HG03460 (cell line): ENCODE measurements around the gene UBASH3B.
"Not testable (repeated sequence)": the region's sequence is repeated elsewhere in the genome, so short reads cannot be mapped to it uniquely, and the experiment has no call there.

Experiments
- ATAC-seq: cut with Tn5 transposase; IDR thresholded peaks from one replicate; pipeline ENCODE4 v1.9.1; 2021; ENCODE audit not compliant: unreplicated experiment

UBASH3B gene

DNA sequence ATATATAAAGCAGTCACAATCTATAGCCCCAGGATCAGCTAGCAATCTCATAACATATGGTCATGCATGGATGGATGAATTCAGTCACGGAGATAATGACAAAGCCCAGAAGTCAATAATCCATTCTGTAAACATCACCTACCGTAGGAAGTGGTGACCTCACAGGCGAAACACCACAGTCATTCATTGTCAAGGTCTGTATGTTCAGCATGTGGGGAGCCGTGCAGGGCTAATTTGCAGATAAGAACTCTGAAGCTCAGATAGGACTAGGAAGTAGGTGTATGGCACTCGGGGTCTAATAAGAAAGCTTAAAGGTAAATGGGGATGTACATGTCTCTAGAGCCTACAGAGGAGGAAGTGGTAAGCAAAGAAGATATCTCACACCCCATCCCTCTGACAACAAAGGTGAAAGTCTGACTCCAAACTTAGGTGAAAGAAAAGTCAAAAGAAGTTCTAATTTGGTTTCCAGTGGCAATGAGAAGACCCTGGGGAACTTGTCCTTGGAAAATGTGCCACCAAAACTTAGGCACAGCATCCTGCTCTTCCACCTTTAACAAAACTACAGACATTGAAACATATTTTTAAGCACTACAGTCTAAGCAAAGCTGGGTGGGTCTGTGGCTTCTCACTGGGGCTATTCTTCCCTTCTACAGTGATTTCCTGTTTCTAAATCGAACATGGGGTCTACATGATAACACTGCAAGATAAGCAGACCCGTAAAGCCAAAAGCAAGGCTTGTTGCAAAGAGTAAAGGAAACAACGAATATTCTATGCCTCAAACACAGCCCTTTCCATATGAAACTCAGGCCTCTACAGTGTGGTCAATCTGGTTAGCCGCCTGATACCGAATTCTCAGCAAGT is 188.0 kb downstream of the UBASH3B start:
- peak; percentile 70 for ATAC-seq

DNA sequence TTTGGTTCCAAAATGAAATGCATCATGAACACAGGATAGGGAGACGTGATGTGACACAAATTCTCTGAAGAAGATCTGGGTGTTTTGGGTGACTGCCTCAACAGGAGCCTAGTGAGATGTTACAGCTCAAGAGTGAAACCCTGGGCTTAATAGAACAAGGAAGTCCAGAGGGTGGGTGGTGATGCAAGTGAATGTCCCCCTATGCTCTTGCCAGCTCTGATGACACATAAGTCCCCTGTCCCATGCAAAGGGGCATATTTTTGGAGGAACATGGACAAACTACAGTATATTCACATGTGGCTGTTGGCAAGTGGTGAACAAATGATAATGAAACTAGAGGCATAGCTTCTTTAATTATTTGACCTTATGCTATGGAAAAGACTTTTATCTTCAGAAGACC is 191.9 kb downstream of the UBASH3B start:
- no peak for ATAC-seq

DNA sequence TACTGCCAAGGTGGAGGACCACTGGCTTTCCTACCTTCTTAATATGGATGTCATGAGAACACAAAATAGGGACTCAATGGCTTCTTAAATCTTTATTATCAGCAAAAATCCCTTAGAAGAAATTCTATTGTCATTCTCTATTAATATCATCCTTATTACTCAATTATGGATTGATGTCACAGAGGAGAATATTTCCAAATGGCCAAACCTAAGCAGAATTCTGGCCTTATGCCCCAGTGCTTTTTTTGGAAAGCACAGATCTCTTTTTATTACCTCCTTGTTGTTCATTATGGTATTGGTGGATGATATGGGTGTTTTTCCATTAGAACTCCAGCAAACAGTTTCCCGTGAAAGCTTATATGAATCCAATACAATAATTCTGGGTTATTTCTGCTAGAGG is 192.7 kb downstream of the UBASH3B start:
- no peak for ATAC-seq

DNA sequence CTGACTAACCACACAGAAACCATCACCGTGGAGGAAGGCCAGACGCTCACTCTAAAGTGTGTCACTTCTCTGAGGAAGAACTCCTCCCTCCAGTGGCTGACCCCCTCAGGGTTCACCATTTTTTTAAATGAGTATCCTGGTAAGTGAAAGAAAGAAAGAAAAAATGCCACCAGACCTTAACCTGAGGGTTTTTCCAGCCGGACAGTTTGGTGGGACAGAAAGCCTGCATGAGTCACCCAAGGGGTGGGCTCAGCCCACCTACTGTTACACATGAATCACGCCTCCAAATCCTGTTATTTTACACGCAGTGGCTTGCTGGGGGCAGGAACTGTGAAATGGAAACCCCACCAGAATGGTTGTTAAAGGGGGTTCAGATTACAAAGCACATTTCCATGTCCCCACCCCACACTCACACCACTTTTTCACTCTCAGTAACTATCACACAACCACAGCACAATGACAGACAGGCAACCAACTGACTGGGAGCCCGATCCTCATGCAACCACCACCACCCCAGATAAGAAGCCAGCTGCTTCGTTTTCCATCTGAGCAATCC is 194.6 kb downstream of the UBASH3B start:
- no peak for ATAC-seq

DNA sequence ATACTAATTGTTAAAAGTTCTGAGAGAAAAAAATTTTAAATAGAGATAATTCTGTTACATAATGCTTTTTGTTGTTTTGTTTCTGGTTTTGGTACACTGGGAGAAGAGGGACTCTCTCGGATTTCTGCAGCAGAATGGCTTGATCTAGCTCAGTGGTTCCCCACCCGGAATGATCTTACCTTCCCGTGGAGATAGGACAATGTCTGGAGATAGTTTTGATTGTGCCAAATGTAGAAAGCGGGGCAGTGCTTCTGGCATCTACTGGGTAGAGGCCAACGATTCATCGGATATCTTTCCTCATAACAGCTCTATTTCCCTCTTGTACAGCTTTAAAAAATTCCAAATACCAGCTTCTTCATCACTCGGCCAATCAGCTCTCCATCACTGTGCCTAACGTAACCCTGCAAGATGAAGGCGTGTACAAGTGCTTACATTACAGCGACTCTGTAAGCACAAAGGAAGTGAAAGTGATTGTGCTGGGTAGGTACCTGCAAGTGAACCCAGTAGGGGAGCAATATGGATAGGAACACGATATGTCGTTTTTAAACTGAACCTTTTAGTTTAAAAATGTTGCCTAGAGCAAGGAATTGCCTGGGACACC is 195.9 kb downstream of the UBASH3B start:
- ATAC-seq, result no peak

DNA sequence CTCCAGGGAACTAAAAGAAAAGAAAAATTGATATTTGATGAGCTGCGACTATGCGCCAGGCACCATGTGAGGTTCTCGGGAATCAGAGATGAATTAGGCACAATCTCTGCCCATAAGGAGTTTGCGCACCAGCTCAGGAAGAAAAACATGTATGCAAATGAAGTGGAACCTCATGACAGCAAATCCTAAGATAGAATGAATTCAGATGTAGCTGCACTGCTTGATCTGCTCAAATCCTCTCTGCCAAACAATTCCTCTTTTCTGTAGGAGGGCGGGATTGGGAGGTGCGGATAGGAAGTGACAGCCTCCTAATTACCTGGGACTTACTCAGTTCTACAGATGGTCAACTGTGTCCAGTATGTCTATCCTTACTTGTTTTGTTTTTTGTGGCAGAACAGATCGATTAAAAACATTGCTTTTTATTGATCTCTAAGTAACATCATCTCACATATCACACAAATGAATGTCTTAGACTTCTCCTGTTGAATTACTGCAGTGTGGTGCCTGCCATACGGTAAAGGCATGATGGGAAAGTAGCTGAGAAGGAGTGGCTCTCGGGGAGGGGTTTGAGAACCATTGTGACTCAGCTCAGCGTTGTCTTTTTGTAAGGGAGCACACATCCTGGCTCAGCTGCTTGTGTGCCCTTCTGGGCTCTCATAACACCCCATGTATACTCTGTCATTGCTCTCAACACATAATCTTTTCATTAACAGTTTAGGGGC is 196.7 kb downstream of the UBASH3B start:
- ATAC-seq, result no peak

DNA sequence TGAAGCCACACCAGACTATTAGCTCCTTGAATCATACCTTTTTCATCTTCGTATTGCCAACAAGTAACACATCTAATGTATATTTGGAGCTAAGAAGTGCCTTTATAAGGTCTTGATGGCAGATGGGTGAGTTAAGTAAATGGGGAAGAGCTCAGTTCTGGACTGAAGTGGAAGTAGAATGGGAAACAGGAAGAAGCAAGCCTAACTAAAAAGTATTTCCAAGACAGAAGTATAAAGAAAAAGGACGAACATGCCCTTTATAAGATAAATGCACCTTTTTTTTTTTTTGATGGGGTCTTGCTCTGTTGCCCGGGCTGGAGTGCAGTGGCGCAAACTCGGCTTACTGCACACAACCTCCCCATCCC is 197.3 kb downstream of the UBASH3B start:
- no peak for ATAC-seq

DNA sequence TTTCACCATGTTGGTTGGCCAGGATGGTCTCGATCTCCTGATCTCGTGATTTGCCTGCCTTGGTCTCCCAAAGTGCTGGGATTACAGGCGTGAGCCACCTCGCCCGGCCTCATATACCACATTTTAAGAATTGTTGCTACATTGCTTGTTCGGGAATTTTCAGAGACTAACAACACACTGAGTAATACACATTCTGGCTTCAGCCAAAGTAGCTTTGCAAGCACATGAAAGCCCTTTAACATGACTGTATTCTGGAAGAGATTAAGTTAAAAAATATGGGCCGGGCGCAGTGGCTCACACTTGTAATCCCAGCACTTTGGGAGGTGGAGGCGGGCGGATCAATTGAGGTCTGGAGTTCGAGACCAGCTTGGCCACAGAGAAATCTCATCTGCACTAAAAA is 197.7 kb downstream of the UBASH3B start:
- no peak for ATAC-seq

DNA sequence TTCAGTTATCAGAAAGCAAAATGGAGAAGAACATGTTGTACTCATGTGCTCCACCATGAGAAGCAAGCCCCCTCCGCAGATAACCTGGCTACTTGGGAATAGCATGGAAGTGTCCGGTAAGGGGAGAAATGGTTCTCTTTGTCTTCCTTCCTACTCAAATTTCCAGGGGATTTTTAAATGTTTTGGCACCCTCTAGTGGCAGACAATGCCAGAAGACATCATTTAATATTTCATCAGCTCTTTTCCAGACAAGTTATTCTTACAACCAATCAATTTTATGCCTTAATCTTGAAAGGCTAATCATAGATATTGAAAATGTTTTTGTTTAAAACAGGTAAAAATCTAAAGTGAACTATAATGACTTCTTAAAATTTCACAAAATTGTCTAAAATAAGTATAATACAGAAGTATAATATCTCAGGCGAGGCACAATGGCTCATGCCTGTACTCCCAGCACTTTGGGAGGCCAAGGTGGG is 198.5 kb downstream of the UBASH3B start:
- ATAC-seq, result no peak

DNA sequence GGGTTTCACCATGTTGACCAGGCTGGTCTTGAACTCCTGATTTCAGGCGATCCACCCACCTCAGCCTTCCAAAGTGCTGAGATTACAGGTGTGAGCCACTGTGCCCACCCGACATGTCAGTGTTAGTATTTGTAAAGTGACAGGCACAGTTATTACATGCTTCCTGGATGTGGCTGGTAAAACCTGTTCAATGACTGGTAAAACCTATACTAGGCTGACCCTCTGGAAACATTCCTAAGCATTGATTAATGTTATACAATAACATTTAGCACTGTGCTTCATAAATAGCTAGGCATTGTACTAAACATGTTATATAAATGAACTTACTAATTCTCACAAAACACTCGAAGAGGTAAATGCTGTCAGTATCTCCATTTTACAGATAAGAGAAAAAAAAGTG is 206.1 kb downstream of the UBASH3B start:
- no peak for ATAC-seq

DNA sequence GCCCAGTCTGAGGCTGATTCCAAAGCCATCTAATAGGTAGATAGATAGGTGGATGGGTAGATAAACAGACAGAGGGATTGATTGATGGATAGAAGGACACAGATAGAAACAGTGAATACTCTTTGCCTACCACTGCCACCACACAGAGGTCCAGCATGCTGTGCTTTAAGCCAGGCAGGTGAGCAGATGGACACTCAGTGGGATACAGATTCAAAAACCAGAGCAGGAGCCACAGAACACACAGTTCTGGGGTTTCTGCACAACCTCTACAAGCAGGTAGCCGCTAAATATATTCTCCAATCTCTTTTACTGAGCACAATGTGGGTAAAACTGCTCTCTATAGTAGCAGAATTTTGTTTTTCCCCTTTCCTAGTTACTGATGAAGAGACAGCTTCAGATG is 206.6 kb downstream of the UBASH3B start:
- ATAC-seq, result no peak

DNA sequence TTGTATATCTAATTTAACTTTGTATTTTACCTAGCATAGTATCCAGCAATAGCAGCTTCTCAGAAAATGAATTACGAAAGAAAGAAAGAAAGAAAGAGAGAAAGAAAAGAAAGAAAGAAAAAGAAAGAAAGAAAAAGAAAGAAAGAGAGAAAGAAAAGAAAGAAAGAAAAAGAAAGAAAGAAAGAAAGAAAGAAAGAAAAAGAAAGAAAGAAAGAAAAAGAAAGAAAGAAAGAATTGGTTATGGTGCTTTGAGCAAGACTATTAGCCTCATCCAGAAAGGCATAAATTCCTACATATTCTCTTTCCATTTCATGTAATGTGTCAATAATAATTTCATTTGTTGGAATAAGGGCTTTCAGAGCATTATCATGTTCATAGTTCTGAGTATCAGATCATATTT is 207.6 kb downstream of the UBASH3B start:
- ATAC-seq, result not testable (repeated sequence)

DNA sequence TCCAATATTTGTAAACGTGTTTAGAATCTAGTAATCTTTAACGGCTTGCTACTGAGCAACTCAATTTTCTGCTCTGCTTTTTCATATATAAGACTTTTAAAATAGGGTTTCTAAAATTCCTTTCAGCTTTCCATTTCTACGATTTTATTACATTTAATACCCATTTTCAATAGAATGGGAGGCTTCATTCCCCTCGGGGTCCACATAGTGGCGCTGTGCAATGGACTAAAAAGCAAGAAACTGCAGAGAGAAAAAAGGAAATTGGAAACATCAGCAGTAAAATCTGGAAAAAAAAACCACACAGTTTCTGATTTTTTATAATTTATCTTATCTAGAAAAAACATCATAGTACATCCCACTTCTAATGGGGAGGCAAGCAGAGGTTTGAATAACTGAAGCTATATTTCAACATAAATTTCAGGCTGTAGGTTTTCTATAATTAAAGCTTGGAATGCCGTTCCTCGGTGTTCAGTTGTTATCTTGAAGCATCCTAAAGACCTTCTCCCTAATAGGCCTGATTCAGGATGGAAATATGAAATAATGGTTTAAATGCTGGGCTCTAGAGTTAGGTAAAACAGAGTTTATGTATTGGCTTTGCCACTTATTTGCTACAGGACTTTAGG is 208.3 kb downstream of the UBASH3B start:
- ATAC-seq, result no peak
